Fibroblast of the aortic adventitia (primary cell): ENCODE data around the gene ST7L. TPM values are rescaled to one million over a fixed set of nuclear protein-coding genes. Genes with fewer than 3 reads are reported as not detected.

Experiments used
- DNase-seq: peaks from one replicate; pipeline ENCODE4 v3.0.0-alpha.2; 2010; ENCODE audit warnings: low read depth
- H3K4me3 ChIP-seq: 2 replicates; pipeline ENCODE4 v1.5.1; 2011; ENCODE audit warnings: low read depth, mild to moderate bottlenecking, control low read depth, low read length, moderate library complexity
- CTCF ChIP-seq: IDR thresholded peaks from 2 replicates; pipeline ENCODE4 v1.5.1; 2011; ENCODE audit warnings: mild to moderate bottlenecking, low read length, control low read depth, inconsistent platforms; ENCODE audit not compliant: insufficient read depth
- total RNA-seq: library from RNA; depleted of rRNA; stranded (reverse); fragments of >200 nt; gene quantifications from 2 replicates; pipeline ENCODE4 v1.2.3, GENCODE V29; 2012; ENCODE audit warnings: low replicate concordance

The ST7L gene
- total RNA-seq, 1 donor = 22.1 TPM

GRCh38 chr1:112618114-112618720, 724 bp downstream of the ST7L start:
- peak overlapping the region; percentile 100 for H3K4me3 ChIP-seq
- TF ChIP-seq CTCF = no peak
- DNase-seq = peak; percentile 39

GRCh38 chr1:112614460-112615065, 4.4 kb downstream of the ST7L start:
- peak; percentile 83 for TF ChIP-seq CTCF
- DNase-seq = peak; percentile 79
- H3K4me3 ChIP-seq = no peak overlapping the region

- DNase-seq = peak; percentile 51
- H3K4me3 ChIP-seq = no peak overlapping the region
- TF ChIP-seq CTCF = no peak
Observed at GRCh38 chr1:112605633-112606327, 13.2 kb downstream of the ST7L start.

- no peak overlapping the region for H3K4me3 ChIP-seq
- DNase-seq = no peak
- TF ChIP-seq CTCF = no peak
Observed at GRCh38 chr1:112603541-112603940, 15.4 kb downstream of the ST7L start.

GRCh38 chr1:112603012-112603411, 15.9 kb downstream of the ST7L start:
- no peak for TF ChIP-seq CTCF
- no peak for DNase-seq
- H3K4me3 ChIP-seq = no peak overlapping the region

- no peak for DNase-seq
- TF ChIP-seq CTCF = no peak
- no peak overlapping the region for H3K4me3 ChIP-seq
Observed at GRCh38 chr1:112599477-112599876, 19.5 kb downstream of the ST7L start.
